HG02588 (cell line): Measurements from ENCODE around the gene PDZD2.
"Not testable (repeated sequence)": the region's sequence is repeated elsewhere in the genome, so short reads cannot be mapped to it uniquely, and the experiment has no call there.

Experiments used
- ATAC-seq: cut with Tn5 transposase; IDR thresholded peaks from one replicate; pipeline ENCODE4 v1.9.1; 2021; ENCODE audit warnings: mild to moderate bottlenecking, moderate library complexity; ENCODE audit not compliant: unreplicated experiment

Gene PDZD2

DNA sequence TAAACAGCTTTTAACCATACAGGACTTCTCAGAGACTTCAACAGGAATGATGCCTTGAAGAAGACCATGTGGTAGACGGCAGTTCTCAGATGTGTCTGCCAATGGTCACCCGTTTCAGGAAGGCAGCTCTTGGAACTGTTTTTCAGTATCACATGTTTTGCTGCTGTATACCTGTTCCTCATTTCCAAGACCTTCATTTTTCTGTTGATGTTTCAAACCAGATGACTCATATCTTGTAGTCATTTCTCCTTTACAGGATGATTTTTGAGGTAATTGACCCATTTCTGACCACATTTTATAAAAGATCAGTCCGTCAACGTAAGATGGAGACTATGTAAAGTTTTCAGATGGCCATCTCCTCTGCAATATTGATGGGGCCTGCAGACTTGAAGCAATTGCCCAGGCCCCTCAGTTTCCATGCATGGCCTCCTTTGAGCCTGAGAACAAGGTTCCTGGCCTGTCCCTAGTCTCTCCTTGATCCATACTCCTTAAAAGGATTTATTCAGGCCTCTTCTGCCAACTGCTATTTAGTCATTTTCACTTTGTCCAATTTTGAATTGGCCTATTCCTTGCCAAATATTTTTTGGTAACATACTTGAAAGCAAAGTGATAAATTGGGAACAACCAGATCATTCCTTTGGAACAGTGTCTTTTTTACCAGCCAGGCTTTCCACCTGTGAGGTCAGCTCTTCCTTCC is 128.6 kb downstream of the PDZD2 start:
- no peak for ATAC-seq

DNA sequence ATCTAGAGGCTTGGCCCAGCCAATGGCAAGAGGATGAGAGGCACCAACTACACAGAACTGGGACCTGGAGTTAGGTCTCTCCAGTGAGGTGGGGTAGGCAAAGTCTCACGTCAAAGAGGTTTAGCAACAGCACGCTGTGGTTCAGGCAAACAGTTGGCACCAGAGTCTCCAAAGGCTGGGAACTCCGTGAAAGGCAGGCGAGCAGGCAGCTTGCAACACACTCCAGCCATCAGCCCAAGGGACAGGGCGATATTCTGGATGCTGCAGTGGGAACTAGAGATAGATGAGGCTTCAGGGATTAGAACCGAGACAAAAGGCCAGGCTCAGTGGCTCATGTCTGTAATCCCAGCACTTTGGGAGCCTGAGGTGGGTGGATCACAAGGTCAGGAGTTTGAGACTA is 129.1 kb downstream of the PDZD2 start:
- no peak for ATAC-seq

DNA sequence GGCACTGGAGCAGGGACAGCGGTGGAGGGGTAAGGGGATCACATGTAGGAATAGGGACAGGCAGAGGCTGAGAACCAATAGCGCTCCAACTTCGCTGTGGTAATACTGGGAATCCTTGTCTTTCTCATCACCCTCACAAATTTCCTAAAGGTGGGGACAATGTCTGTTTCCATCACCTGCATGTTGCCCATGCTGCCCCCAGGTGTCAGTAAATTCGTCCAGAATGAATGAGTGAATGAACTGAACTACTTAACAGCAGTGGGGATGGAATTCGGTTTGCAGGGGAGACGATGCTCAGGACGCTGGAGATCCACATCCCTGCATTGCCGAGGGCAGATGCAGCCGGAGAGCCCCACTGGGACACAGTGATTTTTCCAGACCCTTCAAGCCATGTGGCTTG is 129.9 kb downstream of the PDZD2 start:
- no peak for ATAC-seq

DNA sequence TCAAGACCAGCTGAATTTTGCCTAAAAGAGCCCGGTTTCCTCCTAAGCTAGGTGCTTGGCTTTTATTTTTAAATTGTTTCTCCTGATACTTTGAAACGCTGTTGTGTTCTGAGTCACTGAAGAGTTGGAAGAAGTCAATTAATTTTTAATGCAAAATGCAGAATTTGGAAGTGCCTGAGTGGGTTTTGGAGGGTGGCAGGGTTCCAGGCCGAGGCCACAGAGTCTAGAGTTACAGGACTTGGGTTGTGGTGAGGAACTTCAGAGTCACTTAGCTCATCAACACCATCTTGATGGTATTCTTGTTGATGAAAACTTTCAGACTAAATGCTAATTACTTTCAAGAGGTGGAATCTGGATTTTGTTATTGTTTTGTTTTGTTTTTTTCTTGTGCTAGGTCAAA is 130.6 kb downstream of the PDZD2 start:
- no peak for ATAC-seq

DNA sequence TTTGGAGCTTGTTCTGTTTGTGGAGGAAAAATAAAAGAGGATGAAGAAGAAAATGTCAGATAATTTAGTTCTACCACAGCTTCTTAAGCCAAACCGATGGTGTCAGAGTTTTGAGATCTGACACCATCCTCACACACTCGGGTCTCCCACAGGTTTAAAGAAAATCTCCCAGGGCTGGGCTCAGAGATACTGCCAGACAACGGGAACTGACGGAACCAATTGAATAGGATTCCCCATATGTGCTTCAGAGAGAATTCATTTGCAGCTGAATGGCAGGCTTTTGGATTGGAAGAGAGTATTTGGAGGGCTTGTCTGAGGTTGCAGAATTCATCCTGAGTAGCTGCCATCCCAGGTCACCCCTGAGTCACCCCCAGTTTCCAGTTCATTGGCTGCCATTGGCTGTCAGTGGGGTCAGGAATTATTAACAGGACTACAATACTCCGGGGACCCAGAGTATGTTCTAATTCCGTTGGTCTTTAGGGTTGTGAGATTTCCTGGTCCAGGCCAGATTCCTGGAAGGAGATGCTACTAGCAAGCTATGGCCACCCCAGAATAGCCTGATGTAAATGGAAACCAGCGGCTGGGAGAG is 131.3 kb downstream of the PDZD2 start:
- ATAC-seq = no peak

DNA sequence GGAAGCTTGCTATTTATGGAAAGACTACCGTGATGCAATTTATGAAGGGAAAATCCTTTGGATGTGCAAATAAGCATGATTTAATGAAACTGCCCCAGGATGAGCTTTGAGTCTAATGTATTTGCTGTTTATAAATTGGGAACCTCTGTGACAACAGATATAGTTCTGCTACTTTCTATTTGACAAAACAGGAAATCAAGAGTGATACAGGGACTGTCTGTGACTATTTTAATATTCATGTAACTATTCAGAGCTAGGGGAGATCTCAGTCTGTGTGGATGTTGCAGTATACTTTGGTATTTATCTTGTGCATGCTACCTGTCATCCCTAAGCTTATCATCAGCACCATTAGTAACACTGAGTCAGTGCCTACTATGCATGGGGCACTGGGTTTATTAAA is 132.1 kb downstream of the PDZD2 start:
- ATAC-seq = peak; percentile 85

DNA sequence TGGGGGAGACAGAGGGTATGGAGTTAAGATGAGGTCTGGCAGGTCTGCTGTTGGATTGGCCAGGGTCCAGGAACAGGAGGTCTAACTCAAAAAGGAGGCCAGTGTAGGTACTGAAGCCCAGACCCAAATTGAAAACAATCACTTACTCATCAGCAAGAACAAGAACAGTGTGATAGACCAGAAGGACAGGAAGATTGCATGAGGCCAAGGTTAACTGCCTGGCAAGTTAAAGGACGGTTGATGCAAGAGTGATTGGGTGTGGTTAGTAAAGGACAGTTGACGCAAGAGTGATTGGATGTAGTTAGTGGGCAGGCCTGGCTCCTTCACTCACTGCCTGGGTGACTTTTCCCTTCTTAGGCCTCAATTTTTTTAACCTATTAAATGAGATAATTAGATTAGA is 132.6 kb downstream of the PDZD2 start:
- peak; percentile 13 for ATAC-seq

DNA sequence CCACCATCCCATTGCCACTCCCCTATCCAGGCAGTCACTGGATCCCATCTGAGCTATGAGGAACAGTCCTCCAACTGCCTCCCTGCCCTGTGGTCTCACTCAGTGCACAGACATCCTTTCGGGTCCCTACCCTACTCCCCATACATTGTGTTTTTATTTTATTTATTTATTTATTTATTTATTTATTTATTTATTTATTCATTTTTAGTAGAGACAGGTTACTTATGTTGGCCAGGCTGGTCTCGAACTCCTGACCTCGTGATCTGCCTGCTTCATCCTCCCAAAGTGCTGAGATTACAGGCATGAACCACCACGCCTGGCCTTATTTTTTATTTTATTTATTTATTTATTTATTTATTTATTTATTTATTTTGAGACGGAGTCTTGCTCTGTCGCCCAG is 137.4 kb downstream of the PDZD2 start:
- not testable (repeated sequence) for ATAC-seq

DNA sequence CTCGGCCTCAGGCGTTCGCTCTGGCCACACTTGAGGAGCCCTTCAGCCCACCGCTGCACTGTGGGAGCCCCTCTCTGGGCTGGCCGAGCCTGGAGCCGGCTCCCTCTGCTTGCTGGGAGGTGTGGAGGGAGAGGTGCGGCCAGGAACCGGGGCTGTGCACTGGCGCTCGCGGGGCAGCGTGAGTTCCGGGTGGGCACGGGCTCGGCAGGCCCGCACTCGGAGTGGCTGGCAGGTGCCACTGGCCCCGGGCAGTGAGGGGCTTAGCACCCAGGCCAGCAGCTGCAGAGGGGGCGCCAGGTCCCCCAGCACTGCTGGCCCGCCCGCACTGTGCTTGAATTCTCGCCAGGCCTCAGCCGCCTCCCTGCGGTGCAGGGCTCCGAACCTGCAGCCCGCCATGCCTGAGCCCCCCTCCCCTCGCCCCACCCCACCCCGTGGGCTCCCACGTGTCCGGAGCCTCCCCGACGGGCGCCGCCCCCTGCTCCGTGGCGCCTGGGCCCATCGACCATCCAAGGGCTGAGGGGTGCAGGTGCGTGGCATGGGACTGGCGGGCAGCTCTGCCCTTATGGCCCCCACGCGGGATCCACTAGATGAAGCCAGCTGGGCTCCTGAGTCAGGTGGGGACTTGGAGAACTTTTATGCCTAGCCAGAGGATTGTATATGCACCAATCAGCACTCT is 138.2 kb downstream of the PDZD2 start:
- ATAC-seq = no peak

DNA sequence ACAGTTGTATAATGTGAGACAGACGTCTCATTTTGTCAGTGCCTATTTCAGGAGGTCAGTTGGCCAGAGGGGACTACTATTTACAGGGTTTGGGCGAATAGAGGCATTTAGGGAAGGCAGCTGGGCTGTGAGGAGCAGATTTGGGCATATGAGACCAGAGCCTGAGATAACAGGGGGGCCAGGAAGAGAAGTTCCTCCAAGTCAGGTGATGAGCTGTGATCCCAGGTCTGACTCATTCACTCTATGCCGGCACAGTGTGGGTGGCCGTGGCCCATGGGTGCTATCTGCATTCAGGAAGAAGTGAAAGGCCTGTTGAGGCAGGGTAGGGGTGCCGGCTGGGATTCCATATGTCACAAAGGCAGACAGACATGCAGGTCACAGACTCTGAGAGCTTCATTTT is 142.8 kb downstream of the PDZD2 start:
- ATAC-seq = no peak

DNA sequence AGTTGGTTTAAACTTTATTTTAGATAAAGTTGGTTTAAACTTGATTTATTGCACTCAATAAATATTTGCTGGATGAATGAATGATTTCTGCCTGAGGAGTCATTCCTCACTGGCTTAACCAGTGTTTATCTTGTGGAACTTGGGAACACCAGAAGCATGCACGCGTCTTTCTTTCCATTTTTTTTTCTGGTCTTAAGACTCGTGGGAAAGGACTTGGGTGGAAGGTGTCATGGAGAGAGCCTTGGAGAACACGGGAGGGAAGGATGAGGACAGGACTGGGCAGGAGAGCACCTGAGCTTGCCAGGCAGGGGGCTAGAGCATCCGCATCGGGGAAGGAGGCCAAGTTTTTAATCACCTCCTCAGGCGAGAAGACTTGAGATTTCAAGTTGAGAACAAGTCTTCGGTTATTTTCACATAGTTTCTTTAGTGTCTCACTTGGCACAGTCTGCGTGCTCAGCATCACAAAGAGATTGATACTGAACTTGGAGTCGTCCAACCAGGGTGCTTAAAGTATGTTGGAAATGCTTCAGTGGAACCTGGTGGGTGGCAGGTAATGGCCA is 144.2 kb downstream of the PDZD2 start:
- ATAC-seq = no peak

DNA sequence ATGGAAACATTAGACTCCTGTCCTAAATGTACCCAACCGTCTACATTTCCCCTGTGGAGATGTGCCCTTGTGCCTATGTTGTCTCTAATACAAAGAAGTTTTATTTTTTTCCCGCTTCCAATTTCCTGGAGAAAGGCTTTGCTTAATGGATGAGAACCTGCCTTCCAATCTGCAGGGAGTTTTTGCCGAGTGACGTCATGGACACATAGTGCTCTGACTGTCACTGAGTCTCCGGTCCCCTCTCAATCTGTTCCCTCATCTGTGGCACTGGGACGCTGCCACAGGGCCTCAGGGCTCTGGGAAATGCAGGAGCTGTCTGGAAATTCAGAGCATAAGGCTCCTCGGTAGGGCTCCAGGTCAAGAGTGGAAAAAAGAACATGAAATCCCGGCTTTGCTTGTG is 144.8 kb downstream of the PDZD2 start:
- ATAC-seq = no peak

DNA sequence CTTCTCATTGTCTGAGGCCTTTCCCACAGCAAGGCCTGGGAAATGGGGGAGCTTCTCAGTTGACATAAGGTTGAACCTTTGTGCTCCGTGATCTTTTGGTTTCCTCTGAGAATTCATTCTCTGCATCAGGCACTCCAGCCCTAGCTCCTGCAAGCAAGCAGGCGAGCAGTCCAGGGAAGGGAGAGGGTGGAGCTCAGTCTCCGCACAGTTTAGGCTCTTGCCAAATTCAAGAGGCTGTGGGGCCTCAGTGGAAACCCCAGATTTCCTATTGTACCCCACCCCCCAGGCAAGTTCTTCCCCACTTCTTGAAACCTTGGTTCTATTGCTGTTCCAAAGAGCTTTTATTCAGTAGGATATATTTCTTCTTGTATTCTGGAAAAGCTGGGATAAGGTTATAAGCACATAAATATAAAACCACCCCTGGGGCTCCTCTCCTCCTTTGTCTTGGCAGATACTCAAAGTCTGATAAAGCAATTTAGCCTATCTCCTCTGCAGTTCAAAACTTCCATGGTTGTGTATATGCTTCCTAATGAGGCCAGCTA is 147.2 kb downstream of the PDZD2 start:
- ATAC-seq = no peak

DNA sequence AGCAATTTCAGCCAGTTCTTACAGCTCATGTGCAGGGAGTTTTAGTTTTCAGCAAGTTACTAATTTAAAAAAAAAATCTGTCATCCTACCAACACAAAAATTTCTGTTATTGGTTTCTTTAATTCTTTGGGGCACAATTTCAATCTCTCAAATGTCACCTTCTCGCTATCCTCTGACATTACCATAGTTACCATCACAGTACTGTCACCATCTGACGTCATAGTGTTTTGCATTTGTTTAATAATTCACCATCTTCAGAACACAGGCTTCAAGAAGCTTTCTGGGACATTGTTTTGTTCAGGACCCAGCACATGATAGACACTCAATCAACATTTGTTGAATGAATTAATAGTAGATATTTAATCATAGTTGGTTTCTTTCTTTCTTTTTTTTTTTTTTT is 155.1 kb downstream of the PDZD2 start:
- no peak for ATAC-seq

DNA sequence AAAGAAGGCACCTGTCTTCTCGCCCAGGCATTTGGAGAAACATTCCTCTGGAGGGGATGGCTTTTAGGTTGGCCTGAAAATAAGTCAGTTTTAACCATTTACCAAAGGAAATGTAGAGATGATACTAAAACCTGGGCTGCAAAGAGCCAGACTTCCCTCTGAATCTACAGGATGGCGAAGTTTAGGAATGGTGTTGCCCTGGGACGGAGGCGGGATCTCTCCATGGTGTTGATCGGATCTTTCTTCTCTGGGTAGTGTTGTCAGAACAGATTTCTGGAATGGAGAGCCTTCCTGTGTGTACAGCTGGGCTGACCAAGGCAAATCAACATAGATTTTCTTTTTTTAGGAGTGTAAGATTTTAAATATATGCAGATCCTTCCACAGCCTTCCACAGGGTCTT is 159.2 kb downstream of the PDZD2 start:
- ATAC-seq = no peak

DNA sequence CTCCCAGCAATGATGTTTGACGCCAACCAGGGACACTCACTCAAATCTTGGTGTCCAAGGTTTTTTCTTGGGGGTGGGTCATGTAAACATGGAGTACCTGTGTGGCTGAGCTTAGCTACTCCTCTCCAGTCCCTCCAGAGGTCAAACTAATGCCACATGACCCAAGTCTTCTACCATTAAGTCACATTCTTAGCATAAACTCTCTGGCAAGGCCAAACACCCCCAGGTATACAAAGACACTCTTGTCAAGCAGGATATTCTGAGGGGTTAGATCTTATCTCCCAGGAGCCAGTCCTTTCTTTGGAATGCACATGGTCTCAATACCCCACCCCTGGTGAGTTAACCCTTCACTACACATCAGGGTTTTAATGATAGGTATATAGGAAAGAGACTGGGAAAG is 161.4 kb downstream of the PDZD2 start:
- ATAC-seq = no peak

DNA sequence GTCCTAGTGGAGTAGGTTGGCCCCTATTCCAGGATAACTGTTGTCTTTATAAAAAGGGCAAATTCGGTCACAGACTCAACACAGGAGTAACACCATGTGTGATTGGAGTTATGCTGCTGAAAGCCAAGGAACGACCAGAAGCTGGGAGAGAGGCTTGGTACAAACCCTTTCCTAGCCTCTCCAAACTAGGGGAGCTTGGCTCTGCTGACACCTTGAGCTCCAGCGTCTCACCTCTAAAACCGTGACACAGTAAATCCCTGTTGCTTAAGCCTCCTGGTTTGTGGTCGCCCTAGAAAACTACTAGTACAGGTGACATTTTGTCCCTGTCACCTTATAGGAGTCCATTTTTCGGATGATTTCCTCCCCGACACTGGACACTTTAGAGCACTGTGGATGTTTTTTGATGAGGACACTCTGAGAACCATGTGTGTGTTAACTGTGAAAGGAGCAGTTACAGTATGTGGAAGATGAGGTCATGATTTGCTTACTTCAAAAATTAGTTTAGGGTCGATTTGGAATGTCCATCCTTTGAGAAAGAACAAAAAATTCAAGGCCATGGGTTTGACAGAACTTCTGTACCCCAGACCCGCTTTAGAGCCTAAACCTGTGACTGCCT is 167.0 kb downstream of the PDZD2 start:
- no peak for ATAC-seq

DNA sequence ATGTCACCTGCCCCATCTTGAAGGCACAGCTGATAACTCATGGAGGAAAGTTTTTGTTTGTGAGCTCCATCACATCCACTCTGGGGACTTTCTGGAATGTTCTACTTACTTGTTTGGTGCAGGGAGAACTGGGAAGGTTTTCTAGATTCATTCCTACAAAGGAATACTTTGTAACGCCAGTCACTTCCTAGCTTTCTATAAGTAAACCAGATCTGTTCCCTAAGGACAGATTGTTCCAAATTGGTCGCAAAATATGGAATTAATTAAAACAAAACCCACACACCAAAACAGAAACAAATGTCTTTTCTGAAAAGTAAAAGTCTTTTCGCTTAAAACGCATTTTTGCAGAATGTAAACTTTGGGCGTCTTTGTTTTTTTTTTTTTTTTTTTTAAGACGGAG is 167.6 kb downstream of the PDZD2 start:
- no peak for ATAC-seq

DNA sequence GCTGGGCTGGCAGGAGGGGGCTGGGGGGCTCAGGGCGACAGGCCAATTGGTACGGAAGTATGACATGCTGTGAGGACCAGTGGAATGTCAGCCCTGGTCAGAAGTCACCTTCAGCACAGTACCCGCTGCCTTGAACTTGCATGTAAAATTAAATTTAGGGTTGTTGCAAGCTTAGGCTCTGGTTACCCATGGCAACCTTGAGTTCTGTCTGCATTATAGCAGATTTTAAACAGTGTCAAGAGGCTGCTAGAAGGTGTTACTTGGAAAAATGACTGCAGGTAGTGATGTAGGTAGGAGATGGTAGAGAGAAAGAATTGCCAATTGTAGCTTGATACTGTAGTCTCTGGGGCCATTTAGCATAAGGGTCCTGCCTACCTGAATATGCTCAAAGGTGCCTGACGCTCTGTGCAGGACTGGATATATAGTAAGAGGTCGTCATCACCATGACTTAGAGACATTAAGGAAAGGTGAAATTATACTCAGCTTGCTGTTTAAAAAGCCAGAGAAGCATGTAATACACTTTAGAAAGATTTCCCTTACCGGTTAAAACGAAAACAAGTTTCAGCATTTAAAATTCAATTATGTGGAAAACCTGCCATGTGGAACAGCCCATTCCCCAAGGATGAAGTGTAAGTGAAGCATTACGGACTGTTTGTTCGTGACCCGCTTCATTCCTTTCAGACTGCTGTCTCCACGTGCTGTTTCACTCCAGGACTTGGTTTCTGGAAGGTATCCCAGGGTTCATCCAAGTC is 169.0 kb downstream of the PDZD2 start:
- no peak for ATAC-seq

DNA sequence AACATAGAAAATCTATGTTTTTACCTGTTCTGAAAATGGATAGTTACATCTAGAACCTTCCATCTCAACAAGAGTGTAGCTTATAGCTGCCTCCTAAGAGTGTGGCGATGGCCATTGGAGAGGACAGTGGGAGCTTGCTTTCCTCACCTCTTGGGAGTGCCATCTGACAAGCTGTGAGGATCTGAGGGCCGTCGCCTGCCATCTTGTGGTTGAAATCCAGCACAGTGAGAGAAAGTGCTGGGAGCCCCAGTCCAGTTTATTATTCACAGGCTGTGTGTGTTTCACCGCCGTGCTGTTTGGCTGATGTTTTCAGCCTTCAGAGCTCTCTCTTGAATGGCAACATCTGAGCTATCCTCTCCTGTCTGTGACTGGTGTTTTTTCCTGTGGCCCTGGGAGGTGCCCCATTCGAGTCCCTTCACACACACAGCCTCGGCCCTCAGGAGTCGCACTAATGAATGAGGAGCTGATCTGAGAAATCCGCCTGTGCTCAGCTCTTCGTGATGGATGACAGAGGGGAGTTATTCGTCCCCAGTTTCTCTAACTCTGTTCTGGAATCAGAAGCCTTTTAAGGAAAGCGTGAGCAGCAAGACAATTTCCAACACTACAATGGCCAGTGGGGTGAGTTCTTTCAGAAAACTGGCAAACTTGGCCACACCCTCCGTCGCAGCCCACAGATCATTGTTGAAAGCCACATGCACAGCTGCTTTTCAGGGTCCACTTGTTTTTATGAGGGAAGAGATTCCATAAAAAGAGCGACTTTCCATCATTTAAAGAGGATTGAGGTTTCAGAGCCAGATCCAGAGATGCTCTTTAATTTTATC is 170.3 kb downstream of the PDZD2 start:
- no peak for ATAC-seq
